ENCODE data around the gene LGMN.

The LGMN gene

DNA sequence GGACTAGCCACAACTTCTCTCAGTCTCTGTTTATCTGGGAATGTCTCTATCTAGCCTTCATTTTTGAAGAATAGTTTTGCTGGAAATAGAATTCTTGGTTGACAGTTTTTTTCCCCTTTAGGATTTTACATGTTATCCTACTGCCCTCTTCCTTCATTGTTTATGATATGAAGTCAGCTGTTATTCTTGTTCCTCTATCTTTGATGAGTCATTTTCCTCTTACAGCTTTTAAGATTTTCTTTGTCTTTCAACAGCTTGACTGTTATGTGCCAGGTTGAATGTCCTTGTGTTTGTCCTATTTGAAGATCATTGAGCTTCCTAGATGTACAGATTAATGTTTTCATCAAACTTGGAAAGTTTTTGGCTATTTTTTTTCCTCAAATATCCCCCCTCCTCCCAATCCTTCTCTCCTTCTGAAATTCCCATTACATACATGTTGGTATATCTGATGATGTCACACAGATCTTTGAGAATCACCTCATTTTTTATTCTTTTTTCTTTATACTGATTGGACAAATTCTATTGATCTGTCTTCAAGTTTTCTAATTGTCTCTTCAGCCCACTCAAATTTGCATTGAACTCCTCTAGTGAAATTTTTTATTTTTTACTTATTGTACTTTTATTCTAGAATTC lies 41.1 kb upstream of the LGMN start (continued):
- TF ChIP-seq, protein P1, sequence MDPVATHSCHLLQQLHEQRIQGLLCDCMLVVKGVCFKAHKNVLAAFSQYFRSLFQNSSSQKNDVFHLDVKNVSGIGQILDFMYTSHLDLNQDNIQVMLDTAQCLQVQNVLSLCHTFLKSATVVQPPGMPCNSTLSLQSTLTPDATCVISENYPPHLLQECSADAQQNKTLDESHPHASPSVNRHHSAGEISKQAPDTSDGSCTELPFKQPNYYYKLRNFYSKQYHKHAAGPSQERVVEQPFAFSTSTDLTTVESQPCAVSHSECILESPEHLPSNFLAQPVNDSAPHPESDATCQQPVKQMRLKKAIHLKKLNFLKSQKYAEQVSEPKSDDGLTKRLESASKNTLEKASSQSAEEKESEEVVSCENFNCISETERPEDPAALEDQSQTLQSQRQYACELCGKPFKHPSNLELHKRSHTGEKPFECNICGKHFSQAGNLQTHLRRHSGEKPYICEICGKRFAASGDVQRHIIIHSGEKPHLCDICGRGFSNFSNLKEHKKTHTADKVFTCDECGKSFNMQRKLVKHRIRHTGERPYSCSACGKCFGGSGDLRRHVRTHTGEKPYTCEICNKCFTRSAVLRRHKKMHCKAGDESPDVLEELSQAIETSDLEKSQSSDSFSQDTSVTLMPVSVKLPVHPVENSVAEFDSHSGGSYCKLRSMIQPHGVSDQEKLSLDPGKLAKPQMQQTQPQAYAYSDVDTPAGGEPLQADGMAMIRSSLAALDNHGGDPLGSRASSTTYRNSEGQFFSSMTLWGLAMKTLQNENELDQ (tag by site-specific recombination; IDR thresholded peaks at IDR 0.05; ENCODE audit: low read depth), result no peak
- no peak for TF ChIP-seq ZNF830 (tag by site-specific recombination; IDR thresholded peaks at IDR 0.05; ENCODE audit: low read depth)
- TF ChIP-seq ZFP69B (tag by site-specific recombination; IDR thresholded peaks at IDR 0.05), result no peak
- TF ChIP-seq ZNF76 (tag by site-specific recombination; IDR thresholded peaks at IDR 0.05; ENCODE audit: borderline replicate concordance, low read depth), result no peak
- TF ChIP-seq ZNF214 (tag by site-specific recombination; IDR thresholded peaks at IDR 0.05; ENCODE audit: borderline replicate concordance), result no peak
- no peak for TF ChIP-seq ZNF621 (tag by site-specific recombination; IDR thresholded peaks at IDR 0.05)
- TF ChIP-seq, protein P2, sequence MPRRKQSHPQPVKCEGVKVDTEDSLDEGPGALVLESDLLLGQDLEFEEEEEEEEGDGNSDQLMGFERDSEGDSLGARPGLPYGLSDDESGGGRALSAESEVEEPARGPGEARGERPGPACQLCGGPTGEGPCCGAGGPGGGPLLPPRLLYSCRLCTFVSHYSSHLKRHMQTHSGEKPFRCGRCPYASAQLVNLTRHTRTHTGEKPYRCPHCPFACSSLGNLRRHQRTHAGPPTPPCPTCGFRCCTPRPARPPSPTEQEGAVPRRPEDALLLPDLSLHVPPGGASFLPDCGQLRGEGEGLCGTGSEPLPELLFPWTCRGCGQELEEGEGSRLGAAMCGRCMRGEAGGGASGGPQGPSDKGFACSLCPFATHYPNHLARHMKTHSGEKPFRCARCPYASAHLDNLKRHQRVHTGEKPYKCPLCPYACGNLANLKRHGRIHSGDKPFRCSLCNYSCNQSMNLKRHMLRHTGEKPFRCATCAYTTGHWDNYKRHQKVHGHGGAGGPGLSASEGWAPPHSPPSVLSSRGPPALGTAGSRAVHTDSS (tag by site-specific recombination; IDR thresholded peaks at IDR 0.05), result no peak
- no peak for TF ChIP-seq ZBTB8A (tag by site-specific recombination; IDR thresholded peaks at IDR 0.05)
- no peak for TF ChIP-seq ZBTB17 (tag by site-specific recombination; IDR thresholded peaks at IDR 0.05)
- TF ChIP-seq ZNF610 (tag by site-specific recombination; IDR thresholded peaks at IDR 0.05; ENCODE audit: borderline replicate concordance), result no peak
- TF ChIP-seq ZNF335 (tag by site-specific recombination; conservative IDR thresholded peaks at IDR 0.05), result no peak
- TF ChIP-seq BCL11A (tag by site-specific recombination; IDR thresholded peaks at IDR 0.05; ENCODE audit: low read depth), result no peak
- no peak for TF ChIP-seq ZBTB48 (tag by site-specific recombination; IDR thresholded peaks at IDR 0.05)
- TF ChIP-seq, protein P3, sequence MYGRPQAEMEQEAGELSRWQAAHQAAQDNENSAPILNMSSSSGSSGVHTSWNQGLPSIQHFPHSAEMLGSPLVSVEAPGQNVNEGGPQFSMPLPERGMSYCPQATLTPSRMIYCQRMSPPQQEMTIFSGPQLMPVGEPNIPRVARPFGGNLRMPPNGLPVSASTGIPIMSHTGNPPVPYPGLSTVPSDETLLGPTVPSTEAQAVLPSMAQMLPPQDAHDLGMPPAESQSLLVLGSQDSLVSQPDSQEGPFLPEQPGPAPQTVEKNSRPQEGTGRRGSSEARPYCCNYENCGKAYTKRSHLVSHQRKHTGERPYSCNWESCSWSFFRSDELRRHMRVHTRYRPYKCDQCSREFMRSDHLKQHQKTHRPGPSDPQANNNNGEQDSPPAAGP (tag by site-specific recombination; IDR thresholded peaks at IDR 0.05), result no peak
- TF ChIP-seq, protein P4, sequence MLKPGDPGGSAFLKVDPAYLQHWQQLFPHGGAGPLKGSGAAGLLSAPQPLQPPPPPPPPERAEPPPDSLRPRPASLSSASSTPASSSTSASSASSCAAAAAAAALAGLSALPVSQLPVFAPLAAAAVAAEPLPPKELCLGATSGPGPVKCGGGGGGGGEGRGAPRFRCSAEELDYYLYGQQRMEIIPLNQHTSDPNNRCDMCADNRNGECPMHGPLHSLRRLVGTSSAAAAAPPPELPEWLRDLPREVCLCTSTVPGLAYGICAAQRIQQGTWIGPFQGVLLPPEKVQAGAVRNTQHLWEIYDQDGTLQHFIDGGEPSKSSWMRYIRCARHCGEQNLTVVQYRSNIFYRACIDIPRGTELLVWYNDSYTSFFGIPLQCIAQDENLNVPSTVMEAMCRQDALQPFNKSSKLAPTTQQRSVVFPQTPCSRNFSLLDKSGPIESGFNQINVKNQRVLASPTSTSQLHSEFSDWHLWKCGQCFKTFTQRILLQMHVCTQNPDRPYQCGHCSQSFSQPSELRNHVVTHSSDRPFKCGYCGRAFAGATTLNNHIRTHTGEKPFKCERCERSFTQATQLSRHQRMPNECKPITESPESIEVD (tag by site-specific recombination; IDR thresholded peaks at IDR 0.05), result no peak
- TF ChIP-seq ZNF548 (tag by site-specific recombination; IDR thresholded peaks at IDR 0.05), result no peak
- TF ChIP-seq ZNF248 (tag by site-specific recombination; IDR thresholded peaks at IDR 0.05), result no peak
- TF ChIP-seq, protein P5, sequence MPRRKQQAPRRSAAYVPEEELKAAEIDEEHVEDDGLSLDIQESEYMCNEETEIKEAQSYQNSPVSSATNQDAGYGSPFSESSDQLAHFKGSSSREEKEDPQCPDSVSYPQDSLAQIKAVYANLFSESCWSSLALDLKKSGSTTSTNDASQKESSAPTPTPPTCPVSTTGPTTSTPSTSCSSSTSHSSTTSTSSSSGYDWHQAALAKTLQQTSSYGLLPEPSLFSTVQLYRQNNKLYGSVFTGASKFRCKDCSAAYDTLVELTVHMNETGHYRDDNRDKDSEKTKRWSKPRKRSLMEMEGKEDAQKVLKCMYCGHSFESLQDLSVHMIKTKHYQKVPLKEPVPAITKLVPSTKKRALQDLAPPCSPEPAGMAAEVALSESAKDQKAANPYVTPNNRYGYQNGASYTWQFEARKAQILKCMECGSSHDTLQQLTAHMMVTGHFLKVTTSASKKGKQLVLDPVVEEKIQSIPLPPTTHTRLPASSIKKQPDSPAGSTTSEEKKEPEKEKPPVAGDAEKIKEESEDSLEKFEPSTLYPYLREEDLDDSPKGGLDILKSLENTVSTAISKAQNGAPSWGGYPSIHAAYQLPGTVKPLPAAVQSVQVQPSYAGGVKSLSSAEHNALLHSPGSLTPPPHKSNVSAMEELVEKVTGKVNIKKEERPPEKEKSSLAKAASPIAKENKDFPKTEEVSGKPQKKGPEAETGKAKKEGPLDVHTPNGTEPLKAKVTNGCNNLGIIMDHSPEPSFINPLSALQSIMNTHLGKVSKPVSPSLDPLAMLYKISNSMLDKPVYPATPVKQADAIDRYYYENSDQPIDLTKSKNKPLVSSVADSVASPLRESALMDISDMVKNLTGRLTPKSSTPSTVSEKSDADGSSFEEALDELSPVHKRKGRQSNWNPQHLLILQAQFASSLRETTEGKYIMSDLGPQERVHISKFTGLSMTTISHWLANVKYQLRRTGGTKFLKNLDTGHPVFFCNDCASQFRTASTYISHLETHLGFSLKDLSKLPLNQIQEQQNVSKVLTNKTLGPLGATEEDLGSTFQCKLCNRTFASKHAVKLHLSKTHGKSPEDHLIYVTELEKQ (tag by site-specific recombination; IDR thresholded peaks at IDR 0.05; ENCODE audit: borderline replicate concordance), result no peak
- no peak for TF ChIP-seq ZNF174 (tag by site-specific recombination; IDR thresholded peaks at IDR 0.05)
- TF ChIP-seq, protein P6, sequence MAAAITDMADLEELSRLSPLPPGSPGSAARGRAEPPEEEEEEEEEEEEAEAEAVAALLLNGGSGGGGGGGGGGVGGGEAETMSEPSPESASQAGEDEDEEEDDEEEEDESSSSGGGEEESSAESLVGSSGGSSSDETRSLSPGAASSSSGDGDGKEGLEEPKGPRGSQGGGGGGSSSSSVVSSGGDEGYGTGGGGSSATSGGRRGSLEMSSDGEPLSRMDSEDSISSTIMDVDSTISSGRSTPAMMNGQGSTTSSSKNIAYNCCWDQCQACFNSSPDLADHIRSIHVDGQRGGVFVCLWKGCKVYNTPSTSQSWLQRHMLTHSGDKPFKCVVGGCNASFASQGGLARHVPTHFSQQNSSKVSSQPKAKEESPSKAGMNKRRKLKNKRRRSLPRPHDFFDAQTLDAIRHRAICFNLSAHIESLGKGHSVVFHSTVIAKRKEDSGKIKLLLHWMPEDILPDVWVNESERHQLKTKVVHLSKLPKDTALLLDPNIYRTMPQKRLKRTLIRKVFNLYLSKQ (tag by site-specific recombination; IDR thresholded peaks at IDR 0.05; ENCODE audit: borderline replicate concordance), result no peak
- TF ChIP-seq, protein P7, sequence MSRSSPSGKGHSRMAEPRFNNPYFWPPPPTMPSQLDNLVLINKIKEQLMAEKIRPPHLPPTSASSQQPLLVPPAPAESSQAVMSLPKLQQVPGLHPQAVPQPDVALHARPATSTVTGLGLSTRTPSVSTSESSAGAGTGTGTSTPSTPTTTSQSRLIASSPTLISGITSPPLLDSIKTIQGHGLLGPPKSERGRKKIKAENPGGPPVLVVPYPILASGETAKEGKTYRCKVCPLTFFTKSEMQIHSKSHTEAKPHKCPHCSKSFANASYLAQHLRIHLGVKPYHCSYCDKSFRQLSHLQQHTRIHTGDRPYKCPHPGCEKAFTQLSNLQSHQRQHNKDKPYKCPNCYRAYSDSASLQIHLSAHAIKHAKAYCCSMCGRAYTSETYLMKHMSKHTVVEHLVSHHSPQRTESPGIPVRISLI (tag by site-specific recombination; IDR thresholded peaks at IDR 0.05), result peak; percentile 68
- no peak for TF ChIP-seq ZNF404 (tag by site-specific recombination; IDR thresholded peaks at IDR 0.05)
- no peak for TF ChIP-seq HOXC10 (CRISPR knock-in tag; IDR thresholded peaks at IDR 0.05)
- TF ChIP-seq HOXD13 (CRISPR knock-in tag; IDR thresholded peaks at IDR 0.05; ENCODE audit: borderline replicate concordance), result no peak
- no peak for TF ChIP-seq ZNF785 (tag by site-specific recombination; IDR thresholded peaks at IDR 0.05)
- TF ChIP-seq FEZF1 (tag by site-specific recombination; IDR thresholded peaks at IDR 0.05), result no peak
- TF ChIP-seq ZBTB7A (tag by site-specific recombination; IDR thresholded peaks at IDR 0.05; ENCODE audit: low read depth), result no peak
- TF ChIP-seq ZNF114 (tag by site-specific recombination; IDR thresholded peaks at IDR 0.05), result no peak

Data from HEK293 (cell line).